Raji (cell line): ENCODE measurements around the gene CENPE.
A peak's percentile ranks its signal among the peaks of the same experiment; 100 is the strongest.

Source experiments
- POLR2A ChIP-seq: IDR thresholded peaks from 2 replicates; pipeline ENCODE4 v1.6.1; 2011; ENCODE audit warnings: low read depth, low read length, control low read depth; ENCODE audit not compliant: insufficient read depth

Gene CENPE

GRCh38 chr4:103150677-103151076 is 47.5 kb downstream of the CENPE start:
- TF ChIP-seq POLR2A, result no peak

DNA sequence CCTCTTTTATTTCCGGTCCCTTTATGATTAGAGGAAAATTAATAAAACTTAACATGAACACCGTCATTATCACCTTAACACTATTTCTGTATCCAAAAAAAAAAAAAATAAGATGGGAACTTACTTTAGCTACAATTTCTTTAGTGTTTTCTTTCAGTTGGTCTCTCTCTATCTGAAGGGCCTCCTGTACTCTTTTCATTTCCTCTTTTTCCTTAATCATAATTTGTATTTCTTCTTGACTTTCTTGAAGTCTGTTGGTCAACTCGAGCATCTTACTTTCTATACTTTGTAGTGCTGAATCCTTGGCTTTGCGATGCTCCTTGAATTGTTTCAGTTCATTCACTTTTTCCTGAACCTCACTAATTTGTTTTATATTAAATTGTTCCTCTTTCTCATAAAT is 53.2 kb downstream of the CENPE start:
- TF ChIP-seq POLR2A, result no peak

DNA sequence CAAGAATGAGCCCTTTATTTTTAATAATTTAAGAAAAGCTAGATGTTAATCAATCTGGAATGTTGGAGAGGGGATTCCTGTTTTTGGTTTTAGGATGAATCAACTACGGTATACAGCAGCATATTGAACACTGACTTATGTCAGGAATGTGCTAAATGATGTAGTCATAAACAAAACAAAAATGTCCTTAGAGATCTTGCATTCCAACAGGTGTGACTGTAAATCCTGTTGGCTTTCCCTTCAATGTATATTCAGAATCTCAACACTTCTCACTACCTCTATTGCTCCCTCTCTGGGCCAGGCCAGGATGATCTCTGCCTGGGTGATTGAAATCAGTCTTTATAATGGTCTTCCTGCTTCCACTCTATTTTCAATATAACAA is 60.7 kb downstream of the CENPE start:
- no peak for TF ChIP-seq POLR2A

DNA sequence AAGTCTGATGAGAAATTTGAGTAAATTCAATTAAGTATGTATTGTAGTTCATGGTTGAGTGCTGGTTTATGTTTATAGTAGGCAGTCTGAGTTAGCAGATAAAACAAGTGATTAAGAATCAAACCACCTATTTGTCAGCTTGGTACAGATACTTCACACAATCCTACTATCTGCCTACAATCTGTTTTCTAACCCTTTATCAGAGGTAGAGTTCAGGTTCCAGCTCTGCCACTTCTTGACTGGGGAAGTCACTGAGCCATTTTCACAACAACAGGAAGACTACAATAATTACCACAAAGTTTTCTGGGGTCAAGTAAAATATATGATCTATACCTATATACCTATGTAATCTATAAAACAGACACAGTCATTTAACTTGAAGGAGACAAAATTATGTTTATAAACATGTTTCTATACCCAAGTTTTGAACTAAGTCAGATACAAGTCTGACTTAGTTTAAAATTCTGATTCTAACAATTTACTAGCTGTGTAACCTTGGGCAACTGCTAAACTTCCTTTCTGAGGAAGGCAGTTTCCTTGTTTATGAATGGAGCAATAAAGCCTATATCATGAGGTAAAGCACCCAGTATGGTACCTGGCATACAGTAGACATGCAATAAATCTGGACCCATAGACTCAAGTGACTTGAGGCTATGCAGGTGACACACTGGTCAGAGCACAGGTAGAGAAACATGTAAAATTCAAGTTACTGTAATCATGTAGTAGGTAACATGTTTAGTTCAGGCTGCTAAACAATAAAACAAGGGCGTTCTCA is 61.3 kb downstream of the CENPE start:
- no peak for TF ChIP-seq POLR2A

DNA sequence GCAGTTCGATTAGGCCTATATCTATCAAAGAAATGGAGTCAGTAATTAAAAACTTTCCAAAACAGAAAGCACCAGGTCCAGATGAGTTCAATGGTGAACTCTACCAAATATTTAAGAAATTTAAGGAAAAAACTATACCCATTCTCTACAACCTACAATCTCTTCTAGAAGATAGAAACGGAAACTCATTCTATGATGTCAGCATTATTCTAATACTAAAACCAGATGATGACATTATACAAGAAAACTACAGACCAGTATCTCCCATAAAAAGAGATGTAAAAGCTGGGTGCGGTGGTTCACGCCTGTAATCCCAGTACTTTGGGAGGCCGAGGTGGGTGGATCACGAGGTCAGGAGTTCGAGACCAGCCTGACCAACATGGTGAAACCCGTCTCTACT is 69.0 kb downstream of the CENPE start:
- TF ChIP-seq POLR2A, result no peak

GRCh38 chr4:103126126-103126525 is 72.0 kb downstream of the CENPE start:
- TF ChIP-seq POLR2A, result no peak

DNA sequence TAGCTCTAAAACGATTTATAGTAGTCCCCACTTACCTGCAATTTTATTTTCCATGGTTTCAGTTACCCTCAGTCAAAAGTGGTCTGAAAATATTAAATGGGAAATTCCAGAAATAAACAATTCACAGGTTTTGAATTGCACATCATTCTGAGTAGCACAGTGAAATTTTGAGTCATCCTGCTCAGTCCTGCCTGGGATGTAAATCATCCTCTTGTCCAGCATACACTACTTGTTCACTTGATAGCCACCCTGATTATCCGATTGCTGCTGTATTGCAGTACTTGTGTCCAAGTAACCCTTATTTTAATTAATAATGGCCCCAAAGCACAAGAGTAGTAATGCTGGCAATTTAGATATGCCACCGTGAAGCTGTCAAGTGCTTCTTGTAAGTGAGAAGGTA is 75.0 kb downstream of the CENPE start:
- no peak for TF ChIP-seq POLR2A

DNA sequence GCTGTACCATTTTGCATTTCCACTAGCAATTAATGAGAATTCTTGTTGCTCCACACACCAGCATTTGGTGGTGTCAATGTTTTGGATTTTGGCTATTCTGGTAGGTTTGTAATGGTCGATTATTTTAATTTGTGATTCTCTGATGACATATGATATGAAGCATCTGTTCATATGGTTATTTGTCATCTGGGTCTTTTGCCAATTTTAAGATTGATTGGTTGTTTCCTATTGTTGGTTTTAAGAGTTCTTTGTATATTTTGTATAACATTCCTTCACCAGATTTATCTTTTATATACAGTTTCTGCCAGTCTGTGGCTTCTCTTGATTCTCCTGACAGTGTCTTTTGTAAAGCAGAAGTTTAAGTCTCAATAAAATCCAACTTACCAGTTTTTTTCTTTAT is 80.0 kb downstream of the CENPE start:
- no peak for TF ChIP-seq POLR2A

DNA sequence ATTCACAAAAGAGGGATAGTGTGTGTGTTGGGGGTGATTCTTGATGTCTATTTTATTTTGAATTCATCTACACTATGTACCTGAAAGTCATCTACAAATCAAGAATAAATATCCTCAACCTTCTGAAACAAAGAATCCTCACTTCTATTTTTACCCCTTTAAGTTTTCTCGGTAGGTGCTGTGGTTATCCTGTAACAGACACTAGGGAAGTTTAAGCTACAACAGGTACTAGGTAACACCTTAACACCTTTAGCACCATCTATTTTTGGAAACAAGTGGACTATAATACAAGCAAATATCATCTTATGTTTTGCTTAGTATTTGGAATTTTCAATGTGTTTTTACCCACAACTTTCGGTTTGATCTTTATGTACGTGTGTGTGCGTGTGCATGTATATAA is 86.5 kb downstream of the CENPE start:
- no peak for TF ChIP-seq POLR2A

DNA sequence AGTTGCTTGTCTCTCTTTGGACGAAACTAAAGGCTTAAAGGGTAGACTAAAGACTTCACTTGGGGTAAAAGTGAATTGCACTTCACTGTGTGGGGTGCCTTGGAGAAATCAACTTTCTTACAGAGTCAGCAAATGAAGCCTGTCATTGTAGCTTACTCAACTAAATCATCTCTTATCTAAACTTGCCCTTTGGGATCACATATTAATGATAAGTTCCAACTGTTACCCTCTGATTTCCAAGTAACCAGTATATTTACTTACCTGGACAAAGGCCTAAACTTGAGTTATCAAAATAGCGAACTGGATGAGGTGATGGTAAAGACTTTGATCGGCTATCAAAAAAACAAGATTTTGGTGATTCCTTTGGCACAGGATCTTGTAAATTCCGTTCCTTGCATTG is 89.6 kb downstream of the CENPE start:
- TF ChIP-seq POLR2A, result no peak

DNA sequence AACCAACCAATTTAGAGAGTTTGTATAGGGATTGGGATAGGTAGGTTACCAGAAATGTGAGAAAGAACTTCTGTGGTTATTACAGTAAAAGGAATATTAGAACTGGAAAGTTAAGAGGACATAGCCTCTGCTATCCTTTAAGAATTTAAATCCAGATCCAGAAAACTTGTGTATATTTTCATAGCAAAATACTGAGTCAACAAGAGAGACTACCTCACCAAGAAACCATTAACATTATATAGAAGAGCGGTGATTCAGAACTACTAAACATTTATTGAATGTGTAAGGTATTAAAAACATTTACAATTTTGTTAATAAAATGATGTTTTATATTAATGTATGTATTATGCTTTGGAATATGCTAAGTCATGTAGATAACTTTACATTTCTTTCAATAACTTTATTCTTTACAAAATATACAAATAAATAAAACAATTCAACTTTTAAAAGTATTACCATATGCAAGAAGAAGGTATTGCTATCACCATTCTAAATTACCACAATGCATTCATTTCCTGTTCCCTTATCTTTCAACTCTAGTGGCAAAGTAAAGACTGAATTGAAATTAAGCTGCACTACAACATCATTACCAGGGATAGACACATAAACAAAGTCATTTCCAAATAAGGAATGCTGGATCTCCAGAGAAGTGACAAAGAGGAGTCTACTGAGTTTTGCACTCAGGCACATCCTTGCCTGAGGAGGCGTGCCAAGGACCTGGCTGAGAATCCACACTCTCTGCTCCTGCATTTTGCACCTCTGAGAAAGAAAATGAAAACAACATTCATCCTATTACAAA is 92.4 kb downstream of the CENPE start:
- TF ChIP-seq POLR2A, result no peak

DNA sequence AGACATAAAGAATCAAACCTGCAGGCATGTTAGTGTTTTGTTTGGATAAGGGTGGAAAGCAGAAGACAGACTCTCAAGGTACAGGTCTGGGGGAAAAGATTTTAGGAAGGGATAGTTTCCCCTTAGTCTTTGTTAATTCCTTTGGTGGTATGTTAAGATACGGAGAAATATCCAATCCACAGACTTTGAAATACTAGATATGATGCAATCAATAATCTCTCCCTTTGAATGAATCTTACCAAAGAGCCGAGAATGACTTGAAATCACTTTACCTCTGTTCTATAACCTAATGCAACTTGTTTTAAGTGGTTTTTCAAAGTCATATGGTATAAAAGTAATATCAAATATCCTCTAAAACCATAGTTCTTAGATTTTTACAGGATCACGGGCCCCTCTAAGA is 93.3 kb downstream of the CENPE start:
- TF ChIP-seq POLR2A, result no peak

- TF ChIP-seq POLR2A, result no peak
These were observed 97.5 kb downstream of the CENPE start for GRCh38 chr4:103100691-103101090.

- peak; percentile 42; the same call in 1 of the 2 replicates for TF ChIP-seq POLR2A
These were observed 98.3 kb downstream of the CENPE start, which contains the start of gene BDH2 for GRCh38 chr4:103099691-103100392. BDH2 (minus strand) TSS chr4:103099834; CDS start chr4:103096254, 3,580 bp downstream.

DNA sequence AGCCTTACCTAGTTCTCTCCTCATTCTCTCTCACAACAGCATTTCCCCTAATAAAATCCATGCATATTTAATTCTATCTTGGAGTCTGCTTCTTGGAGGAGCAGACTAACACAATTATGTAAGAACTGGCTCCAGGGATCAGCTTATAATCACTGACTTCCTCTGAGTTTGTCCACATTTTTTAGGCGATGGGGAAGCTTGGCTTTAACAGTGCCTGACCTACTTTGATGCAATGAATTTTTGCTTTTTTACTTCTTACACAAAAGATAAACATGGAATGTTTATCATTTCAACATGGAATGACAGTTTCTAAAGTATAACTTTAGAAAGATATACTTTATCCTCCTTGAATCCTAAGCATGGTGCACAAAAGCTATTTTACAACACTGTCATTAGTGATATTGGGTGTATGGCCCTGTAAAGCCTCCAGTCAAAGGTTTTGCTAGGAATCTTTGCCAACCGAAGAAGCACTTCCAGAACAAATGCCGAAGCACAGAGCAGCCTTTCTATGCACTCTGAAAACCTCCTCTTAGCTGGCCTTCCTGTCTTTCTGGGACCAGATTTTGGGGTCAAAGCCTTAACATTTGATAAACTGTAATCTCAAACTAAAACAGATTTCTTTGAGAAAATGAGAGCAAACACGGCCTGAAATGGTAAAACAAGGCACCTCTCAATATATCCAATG is 99.2 kb downstream of the CENPE start:
- no peak for TF ChIP-seq POLR2A
